NCI-H1092 (cell line): ENCODE results near the gene MOGAT2.

Experiments
- DNase-seq: peaks from one replicate; lab custom pipeline; 2025; lab: John Stamatoyannopoulos, UW

Gene MOGAT2

GRCh38 chr11:75781296-75781695 is 63.7 kb downstream of the MOGAT2 start:
- DNase-seq: no peak

DNA sequence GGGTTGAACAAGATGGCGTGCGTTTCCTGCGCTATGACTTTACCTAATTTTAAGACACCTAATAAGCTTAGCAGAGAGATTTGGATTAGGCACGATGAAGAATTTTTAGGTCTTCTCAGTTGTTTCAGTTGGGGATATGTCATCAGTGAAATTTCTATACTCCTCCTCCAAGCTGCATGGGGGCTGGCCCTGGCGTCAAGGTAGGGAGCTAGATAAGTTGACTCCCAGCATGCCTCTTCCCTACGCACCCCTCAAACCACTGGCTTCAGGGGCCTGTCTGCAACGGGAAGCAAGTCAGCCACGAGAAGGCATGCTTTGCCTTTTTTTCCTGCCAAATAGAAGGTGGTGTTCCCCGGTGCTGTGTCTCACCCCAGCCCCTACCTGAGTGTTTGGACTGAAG is 64.2 kb downstream of the MOGAT2 start:
- DNase-seq: no peak
